ENCODE results near the gene PLCZ1. TPM values are rescaled to one million over a fixed set of nuclear protein-coding genes. Genes with fewer than 3 reads are reported as not detected.
A peak's percentile ranks its signal among the peaks of the same experiment; 100 is the strongest.
"Not testable (repeated sequence)": the region's sequence is repeated elsewhere in the genome, so short reads cannot be mapped to it uniquely, and the experiment has no call there.

PLCZ1 gene, protein sequence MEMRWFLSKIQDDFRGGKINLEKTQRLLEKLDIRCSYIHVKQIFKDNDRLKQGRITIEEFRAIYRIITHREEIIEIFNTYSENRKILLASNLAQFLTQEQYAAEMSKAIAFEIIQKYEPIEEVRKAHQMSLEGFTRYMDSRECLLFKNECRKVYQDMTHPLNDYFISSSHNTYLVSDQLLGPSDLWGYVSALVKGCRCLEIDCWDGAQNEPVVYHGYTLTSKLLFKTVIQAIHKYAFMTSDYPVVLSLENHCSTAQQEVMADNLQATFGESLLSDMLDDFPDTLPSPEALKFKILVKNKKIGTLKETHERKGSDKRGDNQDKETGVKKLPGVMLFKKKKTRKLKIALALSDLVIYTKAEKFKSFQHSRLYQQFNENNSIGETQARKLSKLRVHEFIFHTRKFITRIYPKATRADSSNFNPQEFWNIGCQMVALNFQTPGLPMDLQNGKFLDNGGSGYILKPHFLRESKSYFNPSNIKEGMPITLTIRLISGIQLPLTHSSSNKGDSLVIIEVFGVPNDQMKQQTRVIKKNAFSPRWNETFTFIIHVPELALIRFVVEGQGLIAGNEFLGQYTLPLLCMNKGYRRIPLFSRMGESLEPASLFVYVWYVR
- total RNA-seq (2012; rRNA removed), result 0.51 TPM in 1 of 2 replicates, not detected in the other

DNA sequence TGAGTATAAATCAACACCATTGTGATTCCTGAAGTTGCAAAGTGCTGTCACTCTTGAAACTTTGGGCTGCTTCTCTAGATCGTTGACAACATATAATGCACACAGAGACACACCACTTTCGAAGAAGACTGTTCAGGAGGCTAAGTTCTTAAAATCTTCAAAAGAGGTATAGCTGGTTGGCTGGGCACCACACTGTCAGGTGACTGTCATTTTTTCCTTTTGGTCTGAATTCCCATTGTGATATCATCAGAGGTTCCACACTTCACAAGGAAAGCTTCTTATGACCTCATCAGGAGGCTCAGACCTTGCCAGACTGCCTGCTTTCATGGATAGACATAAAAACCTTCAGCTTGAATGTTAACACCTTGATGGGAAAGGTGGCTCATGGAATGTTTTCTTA is at the start of gene PLCZ1, which contains the start of gene CAPZA3:
TSS of gene PLCZ1 (minus strand) at position 194 of the 400 bp plus-strand sequence. CDS start 641 bp downstream, outside the sequence.
TSS of gene CAPZA3 (plus strand) at position 301 of the 400 bp plus-strand sequence. CDS start 150 bp downstream, outside the sequence.
- Histone ChIP-seq H3K9ac (ENCODE audit: low read depth, low read length) (no peak within 1 kb of the TSS), H3K4me3 (ENCODE audit: low read length) (no peak within 1 kb of the TSS), H3K36me3 (ENCODE audit: insufficient read depth, low read length) (no peaks in the 10 kb centered on the region), H3K27me3 (ENCODE audit: control insufficient read depth, insufficient read depth, low read length) (no peaks in the 10 kb centered on the region), H3K4me1 (ENCODE audit: control insufficient read depth, insufficient read depth, low read length) (no peaks in the 10 kb centered on the region), H3K4me2 (ENCODE audit: low read length) (no peak within 1 kb of the TSS), H3K9me3 (replicated peaks; ENCODE audit: low read length) (no peaks in the 10 kb centered on the region)

DNA sequence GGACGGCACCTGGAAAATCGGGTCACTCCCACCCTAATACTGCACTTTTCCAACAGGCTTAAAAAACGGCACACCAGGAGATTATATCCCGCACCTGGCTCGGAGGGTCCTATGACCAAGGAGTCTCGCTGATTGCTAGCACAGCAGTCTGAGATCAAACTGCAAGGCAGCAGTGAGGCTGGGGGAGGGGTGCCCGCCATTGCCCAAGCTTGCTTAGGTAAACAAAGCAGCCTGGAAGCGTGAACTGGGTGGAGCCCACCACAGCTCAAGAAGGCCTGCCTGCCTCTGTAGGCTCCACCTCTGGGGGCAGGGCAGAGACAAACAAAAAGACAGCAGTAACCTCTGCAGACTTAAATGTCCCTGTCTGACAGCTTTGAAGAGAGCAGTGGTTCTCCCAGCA is 47.7 kb upstream of the PLCZ1 start:
- not testable (repeated sequence) for H3K27me3 ChIP-seq (ENCODE audit: control insufficient read depth, insufficient read depth, low read length); H3K36me3 ChIP-seq (ENCODE audit: insufficient read depth, low read length); H3K4me3 ChIP-seq (ENCODE audit: low read length); H3K4me1 ChIP-seq (ENCODE audit: control insufficient read depth, insufficient read depth, low read length); H3K9ac ChIP-seq (ENCODE audit: low read depth, low read length); H3K9me3 ChIP-seq (replicated peaks; ENCODE audit: low read length); H3K4me2 ChIP-seq (ENCODE audit: low read length)

DNA sequence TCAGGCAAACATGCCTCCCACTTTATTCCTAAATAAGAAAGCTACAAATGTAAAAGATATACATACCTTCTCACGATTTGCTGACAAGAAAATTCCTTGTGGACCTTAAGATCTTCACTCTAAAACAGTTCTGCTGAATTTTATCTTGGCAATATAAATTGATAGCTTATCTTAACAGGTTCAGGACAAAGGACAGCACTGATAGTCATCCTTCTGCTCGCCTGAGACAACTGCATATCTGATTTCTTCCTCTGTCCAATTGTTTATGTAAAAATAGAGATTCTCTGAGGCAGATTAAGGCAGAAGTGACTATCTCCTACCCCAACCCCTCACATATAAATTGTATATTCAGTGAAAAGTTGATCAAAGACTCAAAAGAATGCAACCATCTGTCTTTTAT is 45.0 kb upstream of the PLCZ1 start:
- H3K4me1 ChIP-seq (ENCODE audit: control insufficient read depth, insufficient read depth, low read length), result no peaks in the 10 kb centered on the region

DNA sequence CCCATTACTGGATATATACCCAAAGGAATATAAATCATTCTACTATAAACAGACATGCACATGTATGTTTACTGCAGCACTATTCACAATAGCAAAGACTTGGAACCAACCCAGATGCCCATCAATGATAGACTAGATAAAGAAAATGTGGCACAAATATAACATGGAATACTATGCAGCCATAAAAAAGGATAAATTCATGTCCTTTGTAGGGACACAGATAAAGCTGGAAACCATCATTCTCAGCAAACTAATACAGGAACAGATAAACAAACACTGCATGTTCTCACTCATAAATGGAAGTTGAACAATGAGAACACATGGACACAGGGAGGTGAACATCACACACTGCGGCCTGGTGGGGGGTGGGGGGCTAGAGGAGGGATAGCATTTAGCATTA is 28.7 kb upstream of the PLCZ1 start:
- not testable (repeated sequence) for H3K9me3 ChIP-seq (replicated peaks; ENCODE audit: low read length); H3K27me3 ChIP-seq (ENCODE audit: control insufficient read depth, insufficient read depth, low read length); H3K4me2 ChIP-seq (ENCODE audit: low read length); H3K9ac ChIP-seq (ENCODE audit: low read depth, low read length); H3K4me1 ChIP-seq (ENCODE audit: control insufficient read depth, insufficient read depth, low read length); H3K4me3 ChIP-seq (ENCODE audit: low read length); H3K36me3 ChIP-seq (ENCODE audit: insufficient read depth, low read length)

More for the DNA sequence above, 45.0 kb upstream of the PLCZ1 start:
- no peaks in the 10 kb centered on the region for H3K36me3 ChIP-seq (ENCODE audit: insufficient read depth, low read length)
- no peaks in the 10 kb centered on the region for H3K27me3 ChIP-seq (ENCODE audit: control insufficient read depth, insufficient read depth, low read length)
- no peak overlapping the region for H3K9ac ChIP-seq (ENCODE audit: low read depth, low read length)
- no peak overlapping the region for H3K4me3 ChIP-seq (ENCODE audit: low read length)
- H3K9me3 ChIP-seq (replicated peaks; ENCODE audit: low read length), result no peaks in the 10 kb centered on the region
- no peak overlapping the region for H3K4me2 ChIP-seq (ENCODE audit: low read length)

DNA sequence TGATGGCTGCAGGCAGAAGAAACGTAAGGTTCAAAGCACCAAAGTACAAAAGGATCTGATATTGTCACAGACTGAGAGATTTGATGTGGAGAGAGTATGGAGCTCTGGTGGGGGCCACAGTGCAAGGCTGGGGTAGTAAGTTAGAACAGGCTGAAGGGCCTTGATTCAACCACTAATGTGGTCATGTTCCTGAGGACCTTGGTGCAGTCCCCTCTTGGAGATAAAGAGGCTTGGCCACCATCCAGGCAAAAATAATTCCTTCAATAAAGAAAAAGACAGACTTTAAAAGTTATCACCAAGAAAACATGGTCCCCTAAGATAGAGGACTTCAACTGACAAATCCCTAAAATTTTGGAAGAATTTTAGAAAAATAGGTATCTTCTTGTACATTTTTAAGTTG is 17.5 kb upstream of the PLCZ1 start:
- no peak overlapping the region for H3K4me3 ChIP-seq (ENCODE audit: low read length)
- no peaks in the 10 kb centered on the region for H3K36me3 ChIP-seq (ENCODE audit: insufficient read depth, low read length)
- no peaks in the 10 kb centered on the region for H3K27me3 ChIP-seq (ENCODE audit: control insufficient read depth, insufficient read depth, low read length)
- no peaks in the 10 kb centered on the region for H3K9me3 ChIP-seq (replicated peaks; ENCODE audit: low read length)
- H3K4me1 ChIP-seq (ENCODE audit: control insufficient read depth, insufficient read depth, low read length), result peaks cover 8% of the 10 kb centered on the region
- H3K4me2 ChIP-seq (ENCODE audit: low read length), result no peak overlapping the region
- no peak overlapping the region for H3K9ac ChIP-seq (ENCODE audit: low read depth, low read length)

DNA sequence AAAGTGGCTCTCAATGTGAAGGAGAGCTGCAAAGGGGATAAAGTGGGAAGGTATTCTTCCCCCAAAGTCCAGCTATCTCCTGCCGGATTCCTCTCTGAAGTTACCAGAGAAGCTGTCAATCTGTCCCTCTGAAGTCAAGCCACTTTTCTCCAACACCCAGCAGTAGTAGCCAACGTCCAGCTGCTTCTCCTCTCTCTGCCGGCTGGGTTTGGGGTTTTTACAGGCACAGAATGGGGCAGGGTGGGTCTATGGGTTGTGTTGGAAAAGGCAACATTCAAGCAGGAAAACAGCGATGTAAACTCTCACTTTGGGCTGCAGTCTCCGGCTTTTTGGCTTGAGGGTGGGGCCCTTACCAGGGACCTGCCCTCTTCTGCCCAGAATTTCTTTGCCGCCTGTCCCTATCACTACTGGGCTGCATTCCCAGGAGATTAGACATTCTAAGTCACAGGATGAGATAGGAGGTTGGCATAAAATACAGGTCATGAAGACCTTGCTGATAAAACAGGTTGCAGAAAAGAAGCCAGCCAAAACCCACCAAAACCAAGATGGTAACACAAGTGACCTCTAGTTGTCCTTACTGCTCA is 16.4 kb upstream of the PLCZ1 start:
- Histone ChIP-seq H3K4me3 (ENCODE audit: low read length) (no peak overlapping the region), H3K9ac (ENCODE audit: low read depth, low read length) (no peak overlapping the region), H3K4me2 (ENCODE audit: low read length) (no peak overlapping the region), H3K4me1 (ENCODE audit: control insufficient read depth, insufficient read depth, low read length) (peaks cover 8% of the 10 kb centered on the region), H3K36me3 (ENCODE audit: insufficient read depth, low read length) (no peaks in the 10 kb centered on the region), H3K9me3 (replicated peaks; ENCODE audit: low read length) (no peaks in the 10 kb centered on the region), H3K27me3 (ENCODE audit: control insufficient read depth, insufficient read depth, low read length) (no peaks in the 10 kb centered on the region)

DNA sequence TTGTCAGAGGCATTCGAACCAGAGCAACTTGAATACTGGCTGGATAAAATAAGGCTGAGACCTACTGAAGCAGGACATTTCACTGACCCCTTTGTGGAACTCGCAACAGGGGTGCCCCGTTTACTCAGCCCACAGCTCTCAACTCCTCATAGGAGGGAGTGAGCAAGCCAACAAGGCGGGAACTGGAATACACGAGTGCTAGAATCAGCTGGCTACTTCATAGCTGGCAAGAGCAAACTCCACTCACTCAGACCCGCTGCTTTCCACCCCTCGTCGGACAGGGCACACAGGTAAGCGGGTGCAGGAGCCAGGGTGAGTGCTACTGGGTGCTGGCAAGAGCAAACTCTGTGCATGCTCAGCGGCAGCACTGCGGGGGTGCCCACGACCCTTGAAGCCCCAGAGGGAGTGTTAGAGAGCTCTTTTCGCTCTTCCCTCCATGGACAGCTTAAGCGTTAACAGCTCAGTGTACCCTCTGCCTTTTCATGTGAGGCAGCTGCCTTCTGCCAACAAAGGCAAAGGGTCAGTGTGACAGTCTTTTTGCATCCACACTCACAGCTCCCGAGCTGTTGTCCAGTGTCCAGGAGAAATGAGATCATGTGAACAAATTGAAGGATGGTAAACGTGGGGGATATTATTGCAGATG is 15.8 kb upstream of the PLCZ1 start:
- Histone ChIP-seq H3K9ac (ENCODE audit: low read depth, low read length) (no peak overlapping the region), H3K36me3 (ENCODE audit: insufficient read depth, low read length) (no peaks in the 10 kb centered on the region), H3K9me3 (replicated peaks; ENCODE audit: low read length) (no peaks in the 10 kb centered on the region), H3K4me2 (ENCODE audit: low read length) (no peak overlapping the region), H3K4me1 (ENCODE audit: control insufficient read depth, insufficient read depth, low read length) (peaks cover 8% of the 10 kb centered on the region), H3K4me3 (ENCODE audit: low read length) (no peak overlapping the region), H3K27me3 (ENCODE audit: control insufficient read depth, insufficient read depth, low read length) (no peaks in the 10 kb centered on the region)

DNA sequence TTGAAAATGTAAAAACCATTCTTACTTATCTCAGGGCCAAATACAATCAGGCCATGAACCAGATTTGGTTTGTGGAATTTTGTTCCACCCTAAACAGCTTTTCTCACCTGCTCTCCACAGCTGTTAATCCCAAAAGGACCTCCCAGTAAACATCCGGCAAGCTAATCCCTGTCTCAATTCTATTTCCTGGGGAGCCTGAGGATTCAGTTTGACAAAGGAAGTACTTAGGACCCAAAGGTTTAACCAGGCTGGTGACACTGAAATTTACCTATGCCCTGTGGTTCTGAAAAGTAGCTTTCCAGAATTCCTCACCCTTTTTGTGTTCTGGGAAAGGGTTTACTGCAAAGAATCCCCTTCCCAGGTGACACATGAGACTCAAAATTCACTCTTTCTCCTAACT is 15.1 kb upstream of the PLCZ1 start:
- Histone ChIP-seq H3K36me3 (ENCODE audit: insufficient read depth, low read length) (no peaks in the 10 kb centered on the region), H3K4me1 (ENCODE audit: control insufficient read depth, insufficient read depth, low read length) (peaks cover 14% of the 10 kb centered on the region), H3K4me2 (ENCODE audit: low read length) (no peak overlapping the region), H3K9ac (ENCODE audit: low read depth, low read length) (no peak overlapping the region), H3K9me3 (replicated peaks; ENCODE audit: low read length) (no peaks in the 10 kb centered on the region), H3K4me3 (ENCODE audit: low read length) (no peak overlapping the region), H3K27me3 (ENCODE audit: control insufficient read depth, insufficient read depth, low read length) (no peaks in the 10 kb centered on the region)

DNA sequence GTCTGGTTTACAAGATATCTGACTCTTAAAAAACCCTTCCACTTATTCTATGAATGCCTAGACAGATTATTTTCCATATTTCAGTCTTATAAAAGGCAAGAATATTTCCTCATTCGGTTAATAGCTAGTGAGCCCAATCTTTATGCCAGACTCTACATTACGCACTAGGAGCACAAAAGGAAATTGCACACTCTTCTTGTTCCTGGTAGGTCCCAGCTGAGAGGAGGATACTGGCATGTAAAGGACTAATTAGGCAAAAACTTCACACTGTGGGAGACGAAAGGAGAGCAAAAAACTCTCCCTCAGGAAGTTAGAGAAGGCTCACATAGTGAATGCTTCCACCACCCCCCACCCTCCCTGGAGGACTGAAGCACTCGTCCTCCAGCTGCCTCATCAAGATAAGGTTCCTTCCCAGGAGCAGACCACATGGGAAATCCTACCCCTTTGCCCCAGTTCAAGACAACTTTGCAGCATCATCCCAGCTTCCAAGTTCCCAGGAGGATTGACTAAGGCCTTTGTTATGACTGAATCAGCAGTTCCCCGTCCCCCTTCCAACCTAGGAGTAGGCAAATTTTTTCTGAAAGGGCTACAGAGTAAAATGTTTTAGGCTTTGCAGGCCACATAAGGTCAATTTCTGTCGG is 14.6 kb upstream of the PLCZ1 start:
- Histone ChIP-seq H3K9ac (ENCODE audit: low read depth, low read length) (no peak overlapping the region), H3K4me1 (ENCODE audit: control insufficient read depth, insufficient read depth, low read length) (peaks cover 20% of the 10 kb centered on the region), H3K36me3 (ENCODE audit: insufficient read depth, low read length) (no peaks in the 10 kb centered on the region)

DNA sequence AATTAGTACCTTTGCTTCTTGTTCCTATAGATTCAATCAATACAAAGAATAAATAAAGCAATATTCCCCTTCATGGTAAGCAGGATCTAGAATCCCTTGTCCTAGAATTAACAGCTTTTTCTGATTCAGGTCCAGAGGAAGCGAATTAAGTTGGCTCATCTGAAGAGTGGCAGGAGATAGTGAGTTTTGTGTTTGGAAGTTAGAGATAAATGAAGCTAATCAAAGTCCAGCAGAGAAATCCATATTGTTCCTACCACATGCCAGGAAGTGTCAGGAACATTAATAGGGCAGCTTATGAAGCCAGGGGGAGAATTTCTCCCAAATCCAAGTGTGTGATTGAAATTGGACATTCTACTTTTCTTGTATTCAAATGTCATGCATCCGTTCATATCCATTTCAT is 14.1 kb upstream of the PLCZ1 start:
- no peak overlapping the region for H3K4me2 ChIP-seq (ENCODE audit: low read length)
- H3K27me3 ChIP-seq (ENCODE audit: control insufficient read depth, insufficient read depth, low read length), result no peaks in the 10 kb centered on the region
- peaks cover 20% of the 10 kb centered on the region for H3K4me1 ChIP-seq (ENCODE audit: control insufficient read depth, insufficient read depth, low read length)
- no peak overlapping the region for H3K4me3 ChIP-seq (ENCODE audit: low read length)
- H3K9ac ChIP-seq (ENCODE audit: low read depth, low read length), result no peak overlapping the region
- no peaks in the 10 kb centered on the region for H3K9me3 ChIP-seq (replicated peaks; ENCODE audit: low read length)
- H3K36me3 ChIP-seq (ENCODE audit: insufficient read depth, low read length), result no peaks in the 10 kb centered on the region

More for the DNA sequence above, 14.6 kb upstream of the PLCZ1 start:
- Histone ChIP-seq H3K9me3 (replicated peaks; ENCODE audit: low read length) (no peaks in the 10 kb centered on the region), H3K4me3 (ENCODE audit: low read length) (no peak overlapping the region), H3K4me2 (ENCODE audit: low read length) (peak overlapping the region; percentile 8), H3K27me3 (ENCODE audit: control insufficient read depth, insufficient read depth, low read length) (no peaks in the 10 kb centered on the region)

DNA sequence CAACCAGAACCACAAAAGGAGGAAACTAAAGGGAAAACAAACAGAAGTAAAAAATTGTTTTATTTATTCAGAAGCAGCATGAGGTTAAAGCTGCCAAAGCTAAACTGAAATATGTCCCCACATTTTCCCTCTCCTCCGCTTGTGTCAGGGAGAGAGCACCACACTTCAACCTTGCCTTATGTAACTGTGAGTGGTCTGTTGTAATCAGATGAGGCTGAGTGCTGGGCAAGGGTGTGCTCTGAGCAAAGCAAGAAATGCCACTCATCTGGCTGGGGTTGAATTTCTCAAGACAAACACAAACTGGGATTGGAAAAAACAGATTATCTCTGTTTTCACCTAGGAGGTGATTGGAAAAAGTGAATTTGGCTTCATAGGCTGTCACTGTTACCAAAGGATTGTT is 12.3 kb upstream of the PLCZ1 start:
- Histone ChIP-seq H3K36me3 (ENCODE audit: insufficient read depth, low read length) (no peaks in the 10 kb centered on the region), H3K9ac (ENCODE audit: low read depth, low read length) (no peak overlapping the region), H3K9me3 (replicated peaks; ENCODE audit: low read length) (no peaks in the 10 kb centered on the region), H3K4me2 (ENCODE audit: low read length) (no peak overlapping the region), H3K27me3 (ENCODE audit: control insufficient read depth, insufficient read depth, low read length) (no peaks in the 10 kb centered on the region), H3K4me1 (ENCODE audit: control insufficient read depth, insufficient read depth, low read length) (peaks cover 20% of the 10 kb centered on the region), H3K4me3 (ENCODE audit: low read length) (no peak overlapping the region)
